NCI-H2171 treated with DMSO at 0.1 percent for 48 hours (cell line): ENCODE results near the gene SP2.
A peak's percentile ranks its signal among the peaks of the same experiment; 100 is the strongest.
"Not testable (repeated sequence)": the region's sequence is repeated elsewhere in the genome, so short reads cannot be mapped to it uniquely, and the experiment has no call there.

Source experiments
- DNase-seq: peaks from one replicate; lab custom pipeline; 2025; lab: John Stamatoyannopoulos, UW

Gene SP2

GRCh38 chr17:47924785-47925677 is 29.0 kb downstream of the SP2 start:
- no peak for DNase-seq

GRCh38 chr17:47925678-47925988 is 29.6 kb downstream of the SP2 start:
- DNase-seq = no peak

- DNase-seq = no peak
These were observed 31.9 kb downstream of the SP2 start for GRCh38 chr17:47927821-47928400.

GRCh38 chr17:47928415-47928814 is 32.4 kb downstream of the SP2 start:
- no peak for DNase-seq

GRCh38 chr17:47929218-47930000 is 33.4 kb downstream of the SP2 start:
- no peak for DNase-seq

GRCh38 chr17:47931848-47932247 is 35.8 kb downstream of the SP2 start:
- no peak for DNase-seq

- peak; percentile 54 for DNase-seq
These were observed 38.8 kb downstream of the SP2 start for GRCh38 chr17:47934856-47935255.

GRCh38 chr17:47935468-47935867 is 39.4 kb downstream of the SP2 start:
- not testable (repeated sequence) for DNase-seq

- no peak for DNase-seq
These were observed 39.9 kb downstream of the SP2 start for GRCh38 chr17:47935961-47936360.

- no peak for DNase-seq
These were observed 41.9 kb downstream of the SP2 start for GRCh38 chr17:47937941-47938340.

GRCh38 chr17:47941246-47942095 is 45.4 kb downstream of the SP2 start, which contains the start of gene PNPO:
PNPO (plus strand) TSS chr17:47941571; CDS start chr17:47941676, 105 bp downstream.
- peak; percentile 99 for DNase-seq

GRCh38 chr17:47942096-47942510 is 46.1 kb downstream of the SP2 start:
- no peak for DNase-seq

- no peak for DNase-seq
These were observed 46.5 kb downstream of the SP2 start for GRCh38 chr17:47942568-47942967.

GRCh38 chr17:47945080-47945479 is 49.0 kb downstream of the SP2 start:
- DNase-seq = no peak

GRCh38 chr17:47945529-47946508 is 49.8 kb downstream of the SP2 start:
- no peak for DNase-seq

- no peak for DNase-seq
These were observed 50.5 kb downstream of the SP2 start for GRCh38 chr17:47946516-47946915.

- peak; percentile 83 for DNase-seq
These were observed 50.9 kb downstream of the SP2 start for GRCh38 chr17:47946929-47947397.

GRCh38 chr17:47948706-47949196 is 52.7 kb downstream of the SP2 start:
- DNase-seq = no peak

- DNase-seq = peak; percentile 62
These were observed 53.2 kb downstream of the SP2 start for GRCh38 chr17:47949197-47949759.

GRCh38 chr17:47949946-47950345 is 53.9 kb downstream of the SP2 start:
- DNase-seq = no peak
